Measurements from ENCODE around the gene TMEM132D. TPM values are rescaled to one million over a fixed set of nuclear protein-coding genes. Genes with fewer than 3 reads are reported as not detected.

Gene TMEM132D
- total and polyA plus RNA-seq, 2 experiments from 2014 or later = 2.0 to 2.4 TPM

DNA sequence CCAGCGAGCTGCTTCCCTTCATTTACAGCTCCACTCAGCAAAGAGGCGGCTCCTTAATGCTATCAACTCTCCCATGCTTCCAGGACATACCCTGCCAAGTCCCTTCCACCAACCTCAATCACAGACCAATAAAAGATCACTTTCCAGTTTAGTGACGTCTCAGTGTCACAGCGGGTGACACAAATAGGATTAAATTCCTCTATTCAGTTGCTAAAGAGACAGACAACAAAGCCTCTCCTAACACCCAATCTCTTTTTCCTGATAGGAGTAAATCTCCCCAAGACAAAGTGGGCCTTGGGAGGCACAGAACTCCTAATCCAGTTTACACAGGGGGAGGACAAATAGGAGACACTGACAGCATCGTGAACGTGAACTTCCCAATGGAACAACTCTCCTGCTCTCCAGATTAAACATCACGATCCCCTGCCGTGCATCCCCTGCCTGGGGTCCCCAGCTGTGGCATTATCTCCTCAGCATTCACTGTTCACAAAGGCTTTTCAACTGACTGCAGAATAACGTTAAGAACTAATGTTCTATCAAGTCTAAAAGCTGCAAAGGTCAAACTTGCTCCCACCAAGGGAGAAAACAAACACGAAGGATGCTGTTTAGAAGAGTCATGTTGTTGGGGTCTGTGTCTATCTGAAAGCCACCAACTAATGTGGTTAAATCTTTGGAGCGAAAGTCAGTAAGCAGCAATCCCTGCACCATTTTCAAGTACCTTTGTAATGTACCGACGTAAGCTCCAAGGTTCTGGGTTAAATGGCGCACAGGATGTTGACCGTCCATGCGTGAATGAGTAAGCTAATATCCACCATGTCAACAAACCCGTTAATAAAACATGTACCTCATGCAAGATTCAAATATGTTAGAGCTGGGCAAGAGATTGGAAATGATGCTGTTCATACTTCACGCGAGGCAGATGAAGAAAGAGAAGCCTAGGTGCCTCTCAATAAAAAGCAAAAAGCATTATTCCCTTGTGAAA, 31.5 kb downstream of the TMEM132D start:
- TF ChIP-seq EZH2 (IDR thresholded peaks at IDR 0.05; ENCODE audit: borderline replicate concordance) (no peak), EZH2phosphoT487 (IDR thresholded peaks at IDR 0.05; ENCODE audit: low read depth, severe bottlenecking, unreplicated experiment) (no peak)
- TF ChIP-seq, protein P1, sequence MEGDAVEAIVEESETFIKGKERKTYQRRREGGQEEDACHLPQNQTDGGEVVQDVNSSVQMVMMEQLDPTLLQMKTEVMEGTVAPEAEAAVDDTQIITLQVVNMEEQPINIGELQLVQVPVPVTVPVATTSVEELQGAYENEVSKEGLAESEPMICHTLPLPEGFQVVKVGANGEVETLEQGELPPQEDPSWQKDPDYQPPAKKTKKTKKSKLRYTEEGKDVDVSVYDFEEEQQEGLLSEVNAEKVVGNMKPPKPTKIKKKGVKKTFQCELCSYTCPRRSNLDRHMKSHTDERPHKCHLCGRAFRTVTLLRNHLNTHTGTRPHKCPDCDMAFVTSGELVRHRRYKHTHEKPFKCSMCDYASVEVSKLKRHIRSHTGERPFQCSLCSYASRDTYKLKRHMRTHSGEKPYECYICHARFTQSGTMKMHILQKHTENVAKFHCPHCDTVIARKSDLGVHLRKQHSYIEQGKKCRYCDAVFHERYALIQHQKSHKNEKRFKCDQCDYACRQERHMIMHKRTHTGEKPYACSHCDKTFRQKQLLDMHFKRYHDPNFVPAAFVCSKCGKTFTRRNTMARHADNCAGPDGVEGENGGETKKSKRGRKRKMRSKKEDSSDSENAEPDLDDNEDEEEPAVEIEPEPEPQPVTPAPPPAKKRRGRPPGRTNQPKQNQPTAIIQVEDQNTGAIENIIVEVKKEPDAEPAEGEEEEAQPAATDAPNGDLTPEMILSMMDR (IDR thresholded peaks at IDR 0.05; ENCODE audit: poor library complexity) = no peak
- Histone ChIP-seq H2AFZ (no peak overlapping the region), H3K9me3 (ENCODE audit: low read depth) (no peaks in the 10 kb centered on the region), H3K9me2 (replicated peaks; ENCODE audit: insufficient read depth) (no peaks in the 10 kb centered on the region), H3K27me3 (peaks cover 3% of the 10 kb centered on the region), H4K20me1 (ENCODE audit: insufficient read depth, poor library complexity, severe bottlenecking) (no peaks in the 10 kb centered on the region), H3K4me3 (no peak overlapping the region), H3K27ac (no peak overlapping the region), H3K4me1 (ENCODE audit: insufficient read depth) (no peaks in the 10 kb centered on the region), H3K4me2 (no peak overlapping the region), H3K79me2 (no peaks in the 10 kb centered on the region), H3K36me3 (replicated peaks; ENCODE audit: insufficient read depth, low read depth) (no peaks in the 10 kb centered on the region)
- DNase-seq (ENCODE audit: low spot score) = no peak
- WGBS (ENCODE audit: low lambda C conversion rate, missing lambda C conversion rate) = 38% methylated on average over 19 of the region's 19 CpGs

DNA sequence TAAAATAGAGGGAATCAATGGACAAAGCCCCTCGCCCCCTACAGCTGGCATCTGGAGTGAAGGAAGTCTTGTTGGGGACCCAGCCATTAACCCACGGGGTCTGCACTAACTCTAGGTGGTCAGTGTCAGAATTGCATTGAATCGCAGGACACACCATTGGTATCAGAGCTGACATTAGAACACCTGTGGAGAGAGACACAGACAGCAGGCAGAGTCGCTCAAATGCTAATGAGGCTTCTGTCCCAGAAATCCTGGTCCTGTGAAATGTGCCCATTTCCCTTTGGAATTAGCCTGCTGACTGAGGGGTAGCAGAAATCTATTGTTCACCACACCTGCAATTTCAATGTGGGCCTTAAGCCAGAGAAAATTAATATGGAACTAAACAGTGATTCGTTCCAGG, 33.0 kb downstream of the TMEM132D start:
- H3K4me2 ChIP-seq = no peak overlapping the region
- no peaks in the 10 kb centered on the region for H3K79me2 ChIP-seq

DNA sequence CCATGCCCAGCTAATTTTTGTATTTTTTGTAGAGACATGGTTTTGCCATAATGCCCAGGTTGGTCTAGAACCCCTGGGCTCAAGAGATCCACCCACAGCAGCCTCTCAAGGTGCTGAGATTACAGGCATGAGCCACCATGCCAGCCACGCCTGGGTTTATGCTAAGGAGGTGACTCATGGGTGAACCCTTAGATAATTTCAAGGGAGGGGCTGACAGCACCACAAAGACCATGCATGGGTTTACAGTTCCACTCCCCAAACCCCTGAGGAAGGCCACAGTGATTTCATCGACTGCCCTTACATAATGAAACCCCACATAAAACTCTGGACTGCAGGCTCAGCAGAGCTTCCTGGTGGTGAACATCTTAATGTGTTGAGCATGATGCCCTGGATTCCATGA, 33.7 kb downstream of the TMEM132D start:
- no peak overlapping the region for H2AFZ ChIP-seq
- no peaks in the 10 kb centered on the region for H3K9me2 ChIP-seq (replicated peaks; ENCODE audit: insufficient read depth)
- no peak overlapping the region for H3K27ac ChIP-seq
- WGBS (ENCODE audit: low lambda C conversion rate, missing lambda C conversion rate) = 79% methylated on average over 2 of the region's 2 CpGs
- TF ChIP-seq EZH2 (IDR thresholded peaks at IDR 0.05; ENCODE audit: borderline replicate concordance) (no peak), EZH2phosphoT487 (IDR thresholded peaks at IDR 0.05; ENCODE audit: low read depth, severe bottlenecking, unreplicated experiment) (no peak)
- TF ChIP-seq, protein P1 (IDR thresholded peaks at IDR 0.05; ENCODE audit: poor library complexity) = no peak
- H3K27me3 ChIP-seq = peaks cover 3% of the 10 kb centered on the region
- H3K4me1 ChIP-seq (ENCODE audit: insufficient read depth) = no peaks in the 10 kb centered on the region
- H3K4me2 ChIP-seq = no peak overlapping the region
- no peaks in the 10 kb centered on the region for H4K20me1 ChIP-seq (ENCODE audit: insufficient read depth, poor library complexity, severe bottlenecking)
- no peak for DNase-seq (ENCODE audit: low spot score)
- no peaks in the 10 kb centered on the region for H3K36me3 ChIP-seq (replicated peaks; ENCODE audit: insufficient read depth, low read depth)
- H3K4me3 ChIP-seq = no peak overlapping the region
- H3K79me2 ChIP-seq = no peaks in the 10 kb centered on the region
- no peaks in the 10 kb centered on the region for H3K9me3 ChIP-seq (ENCODE audit: low read depth)

More for the DNA sequence above, 33.0 kb downstream of the TMEM132D start:
- H3K4me1 ChIP-seq (ENCODE audit: insufficient read depth) = no peaks in the 10 kb centered on the region
- WGBS (ENCODE audit: low lambda C conversion rate, missing lambda C conversion rate) = 52% methylated on average over 5 of the region's 5 CpGs
- H3K9me2 ChIP-seq (replicated peaks; ENCODE audit: insufficient read depth) = no peaks in the 10 kb centered on the region
- H2AFZ ChIP-seq = no peak overlapping the region
- DNase-seq (ENCODE audit: low spot score) = no peak
- H3K4me3 ChIP-seq = no peak overlapping the region
- peaks cover 3% of the 10 kb centered on the region for H3K27me3 ChIP-seq
- H3K36me3 ChIP-seq (replicated peaks; ENCODE audit: insufficient read depth, low read depth) = no peaks in the 10 kb centered on the region
- H3K9me3 ChIP-seq (ENCODE audit: low read depth) = no peaks in the 10 kb centered on the region
- H3K27ac ChIP-seq = no peak overlapping the region
- H4K20me1 ChIP-seq (ENCODE audit: insufficient read depth, poor library complexity, severe bottlenecking) = no peaks in the 10 kb centered on the region
- TF ChIP-seq, protein P1 (IDR thresholded peaks at IDR 0.05; ENCODE audit: poor library complexity) = no peak
- no peak for TF ChIP-seq EZH2 (IDR thresholded peaks at IDR 0.05; ENCODE audit: borderline replicate concordance)
- TF ChIP-seq EZH2phosphoT487 (IDR thresholded peaks at IDR 0.05; ENCODE audit: low read depth, severe bottlenecking, unreplicated experiment) = no peak
